Brain microvascular endothelial cell (primary cell): ENCODE results near the gene NAXE.
"Not testable (repeated sequence)": the region's sequence is repeated elsewhere in the genome, so short reads cannot be mapped to it uniquely, and the experiment has no call there.

Source experiments
- DNase-seq: peaks from one replicate; pipeline ENCODE4 v3.0.0-alpha.2; 2020
- H3K27ac ChIP-seq: fragments of 250-450 bp; sonication (Bioruptor Pico); 2 replicates; pipeline ENCODE4 v1.5.1; 2020; ENCODE audit warnings: mild to moderate bottlenecking, moderate library complexity
- H3K27me3 ChIP-seq: fragments of 250-450 bp; sonication (Bioruptor Pico); replicated peaks from 2 replicates; pipeline ENCODE4 v1.5.1; 2020; ENCODE audit warnings: mild to moderate bottlenecking
- H3K36me3 ChIP-seq: fragments of 250-450 bp; sonication (Bioruptor Pico); replicated peaks from 2 replicates; pipeline ENCODE4 v1.5.1; 2020; ENCODE audit warnings: mild to moderate bottlenecking
- H3K4me3 ChIP-seq: 2 replicates; pipeline ENCODE4 v1.5.1; 2011; ENCODE audit warnings: low read depth, mild to moderate bottlenecking, control low read depth, low read length, moderate library complexity
- in situ Hi-C: cut with HindIII; loops from 2 replicates; pipeline ENCODE4 v1.10.0; 2017; ENCODE audit warnings: low sequenced_read_pairs, low pct_ligation_motif_present
- TF ChIP-seq, protein P1 (sequence below): IDR thresholded peaks from 2 replicates; pipeline ENCODE4 v1.5.1; 2011; ENCODE audit warnings: low read depth, mild to moderate bottlenecking, moderate library complexity, low read length, control low read depth, inconsistent platforms; ENCODE audit errors: missing control alignments

Gene NAXE

DNA sequence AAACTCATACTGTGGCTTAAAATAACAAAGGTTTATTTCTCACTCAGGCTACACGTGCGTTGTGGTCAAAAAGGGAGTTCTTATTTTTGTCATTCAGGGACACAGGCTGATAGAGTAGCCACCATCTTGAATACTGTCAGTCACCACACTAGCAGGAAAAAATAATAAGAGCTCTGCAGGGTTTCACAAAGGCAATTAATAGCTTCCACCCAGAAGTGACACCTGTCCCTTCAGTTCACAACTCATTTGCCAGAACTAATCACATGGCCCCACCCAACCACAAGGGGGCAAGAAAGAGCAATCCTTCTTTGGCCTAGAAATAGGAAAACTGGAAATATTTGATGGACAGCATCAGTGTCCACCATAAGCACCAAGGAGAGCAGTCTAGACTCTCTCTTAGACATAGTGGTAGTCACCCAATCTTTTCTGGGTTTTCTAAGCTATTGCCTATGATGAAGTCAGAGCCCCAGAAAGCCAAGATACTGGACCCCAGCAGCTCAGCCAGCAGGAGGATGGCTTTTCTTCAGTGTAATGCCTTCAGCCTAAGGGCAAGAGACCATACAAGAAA is 35.8 kb downstream of the NAXE start:
- Histone ChIP-seq H3K27me3 (peaks cover 32% of the 10 kb centered on the region), H3K36me3 (no peaks in the 10 kb centered on the region), H3K27ac (no peak overlapping the region), H3K4me3 (no peak overlapping the region)
- in situ Hi-C loops, result no loop called here
- TF ChIP-seq, protein P1, sequence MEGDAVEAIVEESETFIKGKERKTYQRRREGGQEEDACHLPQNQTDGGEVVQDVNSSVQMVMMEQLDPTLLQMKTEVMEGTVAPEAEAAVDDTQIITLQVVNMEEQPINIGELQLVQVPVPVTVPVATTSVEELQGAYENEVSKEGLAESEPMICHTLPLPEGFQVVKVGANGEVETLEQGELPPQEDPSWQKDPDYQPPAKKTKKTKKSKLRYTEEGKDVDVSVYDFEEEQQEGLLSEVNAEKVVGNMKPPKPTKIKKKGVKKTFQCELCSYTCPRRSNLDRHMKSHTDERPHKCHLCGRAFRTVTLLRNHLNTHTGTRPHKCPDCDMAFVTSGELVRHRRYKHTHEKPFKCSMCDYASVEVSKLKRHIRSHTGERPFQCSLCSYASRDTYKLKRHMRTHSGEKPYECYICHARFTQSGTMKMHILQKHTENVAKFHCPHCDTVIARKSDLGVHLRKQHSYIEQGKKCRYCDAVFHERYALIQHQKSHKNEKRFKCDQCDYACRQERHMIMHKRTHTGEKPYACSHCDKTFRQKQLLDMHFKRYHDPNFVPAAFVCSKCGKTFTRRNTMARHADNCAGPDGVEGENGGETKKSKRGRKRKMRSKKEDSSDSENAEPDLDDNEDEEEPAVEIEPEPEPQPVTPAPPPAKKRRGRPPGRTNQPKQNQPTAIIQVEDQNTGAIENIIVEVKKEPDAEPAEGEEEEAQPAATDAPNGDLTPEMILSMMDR, result peak; percentile 82
- DNase-seq, result peak; percentile 41

DNA sequence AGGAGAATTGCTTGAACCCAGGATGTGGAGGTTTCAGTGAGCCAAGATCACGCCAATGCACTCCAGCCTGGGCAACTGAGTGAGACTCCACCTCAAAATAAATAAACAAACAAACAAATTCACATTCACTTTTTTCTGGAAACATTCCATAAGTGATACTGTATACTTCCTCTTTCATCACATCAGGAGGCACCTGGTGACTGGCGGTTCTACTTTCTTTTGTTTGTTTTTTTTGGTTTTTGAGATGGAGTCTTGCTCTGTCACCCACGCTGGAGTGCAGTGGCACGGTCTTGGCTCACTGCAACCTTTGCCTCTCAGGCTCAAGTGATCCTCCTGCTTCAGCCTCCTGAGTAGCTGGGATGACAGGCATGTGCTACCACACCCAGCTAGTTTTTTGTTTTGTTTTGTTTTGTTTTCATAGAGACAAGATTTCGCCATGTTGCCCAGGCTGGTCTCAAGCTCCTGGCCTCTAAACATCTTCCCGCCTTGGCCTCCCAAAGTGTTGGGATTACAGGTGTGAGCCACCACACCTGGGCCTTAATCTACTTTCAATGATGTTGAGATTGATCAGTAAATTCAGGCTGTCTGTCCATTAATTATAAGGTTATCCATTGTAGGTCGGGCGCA is 38.4 kb downstream of the NAXE start:
- Histone ChIP-seq H3K36me3 (no peaks in the 10 kb centered on the region), H3K27ac (no peak overlapping the region), H3K27me3 (peaks cover 16% of the 10 kb centered on the region), H3K4me3 (no peak overlapping the region)
- no peak for DNase-seq
- TF ChIP-seq, protein P1, result no peak
- in situ Hi-C loops, result no loop called here

DNA sequence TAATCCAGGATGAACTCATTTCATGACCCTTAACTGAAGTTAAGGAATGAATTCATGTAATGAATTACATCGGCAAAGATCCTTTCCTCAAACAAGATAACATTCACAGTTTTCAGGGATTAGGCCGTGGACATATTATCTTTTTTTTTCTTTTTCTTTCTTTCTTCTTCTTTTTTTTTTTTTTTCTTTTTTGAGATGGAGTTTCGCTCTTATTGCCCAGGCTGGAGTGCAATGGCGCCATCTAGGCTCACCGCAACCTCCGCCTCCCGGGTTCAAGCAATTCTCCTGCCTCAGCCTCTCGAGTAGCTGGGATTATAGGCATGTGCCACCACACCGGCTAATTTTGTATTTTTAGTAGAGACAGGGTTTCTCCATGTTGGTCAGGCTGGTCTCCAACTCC is 39.6 kb downstream of the NAXE start:
- in situ Hi-C loops, H3K36me3 ChIP-seq, DNase-seq, H3K4me3 ChIP-seq, H3K27ac ChIP-seq: not testable (repeated sequence)
- peaks cover 11% of the 10 kb centered on the region for H3K27me3 ChIP-seq

DNA sequence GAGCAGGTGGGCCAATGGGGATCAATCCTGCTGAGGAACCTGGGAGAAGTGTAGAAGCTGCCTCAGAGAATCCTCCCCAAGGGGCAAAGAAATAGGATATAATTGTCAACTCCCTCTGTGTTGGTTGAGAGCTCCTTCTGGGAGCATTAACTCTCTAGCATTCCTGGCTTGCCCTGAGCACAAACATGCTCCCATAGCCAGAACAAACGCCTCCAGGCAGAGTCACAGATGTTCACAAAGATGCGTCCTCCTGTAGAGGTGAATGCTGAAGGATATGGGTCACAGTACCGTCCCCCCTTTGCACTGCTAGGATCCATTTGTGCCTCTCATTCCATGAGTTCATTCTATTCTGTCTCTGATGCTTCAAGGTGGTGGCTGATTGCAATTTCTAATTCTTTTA is 40.8 kb downstream of the NAXE start:
- Histone ChIP-seq H3K27ac (no peak overlapping the region), H3K36me3 (no peaks in the 10 kb centered on the region), H3K27me3 (peaks cover 14% of the 10 kb centered on the region), H3K4me3 (no peak overlapping the region)
- in situ Hi-C loops, result no loop called here
- TF ChIP-seq, protein P1, result no peak
- DNase-seq, result no peak

DNA sequence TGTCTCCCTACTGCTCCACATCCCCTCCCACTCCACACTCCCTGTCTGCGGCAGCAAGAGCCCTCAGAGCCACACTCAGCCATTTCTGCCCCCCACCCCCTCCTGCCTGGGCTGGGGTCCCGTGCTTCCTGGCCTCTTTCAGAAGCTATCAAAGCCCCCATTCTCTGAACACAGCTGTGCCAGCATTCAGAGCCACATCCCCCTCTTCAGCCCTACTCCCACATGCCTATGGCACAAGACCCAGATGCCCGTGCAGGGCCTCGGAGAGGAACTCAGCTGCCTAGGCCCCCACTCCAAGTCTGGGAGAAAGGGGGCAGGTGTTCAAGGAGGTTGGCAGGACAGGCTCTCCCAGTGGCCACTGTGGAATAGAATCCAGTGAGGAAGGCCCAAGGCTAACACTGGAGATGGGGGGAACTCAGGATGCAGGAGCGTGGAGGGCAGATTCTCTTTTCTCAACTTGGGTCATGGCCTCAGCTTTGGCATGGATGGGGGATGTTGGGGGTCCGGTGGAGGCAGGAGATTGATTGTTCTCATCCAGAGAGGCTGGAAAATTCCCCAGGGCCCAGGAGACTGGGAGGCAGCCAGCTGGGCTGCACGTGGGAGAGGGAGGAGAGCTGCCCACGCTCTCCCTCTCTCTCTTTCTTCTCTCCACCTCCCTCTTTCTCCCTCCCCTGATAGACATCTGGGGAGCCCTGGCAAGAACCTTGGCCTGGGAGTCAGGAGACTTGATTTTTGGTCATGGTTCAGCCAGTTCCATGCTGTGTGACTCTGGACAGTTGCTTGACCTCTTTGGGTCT is 46.8 kb downstream of the NAXE start:
- in situ Hi-C loops, result no loop called here

More for the DNA sequence above, 46.8 kb downstream of the NAXE start:
- Histone ChIP-seq H3K27ac (no peak overlapping the region), H3K27me3 (peaks cover 67% of the 10 kb centered on the region), H3K36me3 (no peaks in the 10 kb centered on the region), H3K4me3 (no peak overlapping the region)
- TF ChIP-seq, protein P1, result no peak
- DNase-seq, result no peak
